Cerebellar cortex (tissue), 1 donor: ENCODE measurements around the gene VPS35.

Source experiments
- DNase-seq: peaks from one replicate; pipeline ENCODE4 v3.0.0-alpha.2; 2015; ENCODE audit warnings: low spot score

VPS35 gene

DNA sequence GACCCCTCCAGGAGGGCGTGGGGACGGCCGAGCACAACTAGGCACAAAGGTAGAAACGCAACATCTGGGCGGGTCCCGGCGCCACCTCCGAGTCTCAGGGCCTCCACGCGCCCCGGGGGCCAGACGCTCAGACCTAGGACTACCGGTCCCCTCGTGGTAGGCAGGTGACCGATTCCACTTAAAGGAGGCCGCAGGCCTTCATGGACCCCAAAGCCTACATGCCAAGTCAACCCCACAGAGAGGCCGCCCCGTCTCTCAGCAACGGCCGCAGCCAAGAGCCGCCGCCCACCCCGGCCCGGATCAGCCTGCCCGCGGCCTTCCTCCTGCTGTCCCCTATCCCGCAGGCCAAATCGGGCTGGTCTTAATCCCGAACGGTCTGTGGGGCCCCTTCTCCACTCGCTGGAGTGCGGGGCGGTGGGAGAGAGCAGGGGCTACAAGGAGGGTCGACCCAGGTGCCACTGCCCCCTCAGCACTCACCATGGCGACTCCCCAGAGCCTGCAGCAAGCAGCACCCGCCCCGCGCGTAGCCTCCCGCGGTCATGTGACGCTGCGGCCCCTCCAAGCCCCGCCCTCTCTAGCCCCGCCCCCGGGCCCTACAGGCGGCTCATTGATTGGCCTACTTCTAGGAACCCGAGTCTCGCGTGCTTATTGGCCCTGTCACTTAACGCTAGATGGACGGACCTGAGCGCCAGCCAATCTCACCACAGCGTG lies at the start of gene VPS35:
TSS of gene VPS35 (minus strand) at position 525 of the 711 bp plus-strand sequence. CDS start at position 480, 45 bp downstream.
- DNase-seq, result peak; percentile 99

DNA sequence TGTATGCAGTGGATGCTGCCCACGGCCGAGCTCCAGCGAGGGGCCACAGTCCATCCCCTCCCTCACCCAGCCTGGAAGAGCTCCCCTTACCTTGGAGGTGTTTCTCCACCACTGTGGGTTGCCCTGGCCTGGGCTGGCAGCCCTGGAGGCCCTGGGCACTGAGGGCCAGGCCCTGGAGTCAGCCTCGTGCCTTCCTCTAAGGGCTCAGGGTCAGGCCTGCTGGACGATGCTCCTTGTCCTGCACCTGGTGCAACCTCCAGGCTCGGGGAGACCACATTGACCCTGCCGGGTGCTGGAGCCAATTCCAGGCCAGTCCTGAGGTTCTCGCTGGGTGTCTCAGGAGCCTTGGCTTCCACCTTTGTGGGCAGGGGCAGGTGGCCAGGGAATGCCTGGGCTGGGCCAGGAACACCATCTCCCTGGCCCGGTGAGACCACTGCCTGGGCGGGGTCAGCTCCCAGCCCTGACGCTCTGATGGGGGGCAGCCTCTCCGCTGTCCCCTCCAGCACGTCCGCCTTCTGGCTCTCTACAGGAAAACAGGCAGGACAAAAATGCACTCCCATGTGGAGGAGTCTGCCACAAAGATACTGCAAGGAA lies 48.7 kb upstream of the VPS35 start:
- no peak for DNase-seq

DNA sequence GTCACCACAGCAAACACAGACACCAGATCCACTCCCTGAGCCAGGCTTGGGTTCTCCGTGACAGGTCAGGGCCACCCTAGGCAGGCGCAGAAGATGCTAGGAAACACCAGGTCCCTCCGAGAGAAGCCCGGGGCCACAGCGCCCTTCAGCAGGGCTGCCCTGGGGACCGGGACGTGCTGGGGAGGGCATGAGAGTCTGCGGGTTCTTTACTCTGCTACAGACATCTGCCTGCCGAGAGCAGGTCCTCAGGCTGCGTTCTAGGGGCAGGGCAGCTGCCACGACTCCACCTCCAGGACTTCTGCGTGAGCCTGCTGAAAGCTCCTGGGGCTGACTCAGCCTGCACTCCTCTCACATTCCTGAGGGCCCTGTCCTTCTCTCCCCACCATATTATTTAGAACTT lies 47.7 kb upstream of the VPS35 start:
- DNase-seq, result no peak

DNA sequence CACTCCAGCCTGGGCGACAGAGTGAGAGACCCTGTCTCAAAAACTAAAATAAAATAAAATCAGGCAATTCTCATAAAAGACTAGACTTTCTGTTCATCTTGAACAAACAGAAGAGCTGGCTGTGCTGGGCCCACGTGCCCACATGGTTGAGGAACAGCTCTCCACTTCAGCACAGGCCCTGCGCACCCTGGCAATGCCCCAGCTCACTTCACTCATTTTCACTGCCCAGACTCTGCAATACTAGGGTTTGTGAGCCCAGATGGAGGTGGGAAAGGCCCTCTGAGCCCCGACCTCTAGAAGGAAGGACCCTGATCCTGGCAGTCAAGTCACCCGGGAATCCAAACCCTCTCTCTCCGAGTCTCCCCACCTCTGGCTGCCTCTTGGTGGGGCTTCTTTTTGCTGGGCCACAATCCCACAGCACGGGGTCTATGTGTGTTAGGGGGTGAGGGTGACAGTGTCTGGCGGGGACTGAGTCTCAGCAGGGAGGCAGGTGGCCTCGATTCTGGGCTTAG lies 44.4 kb upstream of the VPS35 start:
- DNase-seq, result no peak

DNA sequence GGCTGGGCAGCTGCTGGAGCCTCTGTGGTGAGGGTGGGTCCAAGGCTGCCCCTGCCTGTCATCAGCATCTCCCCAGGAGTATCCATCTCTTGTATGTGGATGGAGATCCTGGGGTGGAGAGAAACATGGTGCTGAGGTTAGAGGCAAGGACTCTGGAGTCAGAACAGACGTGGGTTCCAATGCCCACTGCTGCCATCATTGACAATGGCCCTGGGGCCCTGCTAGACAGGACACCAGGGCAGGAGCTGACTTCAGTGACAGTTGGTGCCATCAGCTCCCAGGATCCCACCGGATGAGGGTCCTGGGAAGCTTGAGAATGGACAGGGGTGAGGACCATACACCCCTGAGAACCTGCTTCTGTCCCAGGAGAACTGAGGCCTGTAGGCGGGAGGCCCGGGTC lies 43.6 kb upstream of the VPS35 start:
- DNase-seq, result no peak

DNA sequence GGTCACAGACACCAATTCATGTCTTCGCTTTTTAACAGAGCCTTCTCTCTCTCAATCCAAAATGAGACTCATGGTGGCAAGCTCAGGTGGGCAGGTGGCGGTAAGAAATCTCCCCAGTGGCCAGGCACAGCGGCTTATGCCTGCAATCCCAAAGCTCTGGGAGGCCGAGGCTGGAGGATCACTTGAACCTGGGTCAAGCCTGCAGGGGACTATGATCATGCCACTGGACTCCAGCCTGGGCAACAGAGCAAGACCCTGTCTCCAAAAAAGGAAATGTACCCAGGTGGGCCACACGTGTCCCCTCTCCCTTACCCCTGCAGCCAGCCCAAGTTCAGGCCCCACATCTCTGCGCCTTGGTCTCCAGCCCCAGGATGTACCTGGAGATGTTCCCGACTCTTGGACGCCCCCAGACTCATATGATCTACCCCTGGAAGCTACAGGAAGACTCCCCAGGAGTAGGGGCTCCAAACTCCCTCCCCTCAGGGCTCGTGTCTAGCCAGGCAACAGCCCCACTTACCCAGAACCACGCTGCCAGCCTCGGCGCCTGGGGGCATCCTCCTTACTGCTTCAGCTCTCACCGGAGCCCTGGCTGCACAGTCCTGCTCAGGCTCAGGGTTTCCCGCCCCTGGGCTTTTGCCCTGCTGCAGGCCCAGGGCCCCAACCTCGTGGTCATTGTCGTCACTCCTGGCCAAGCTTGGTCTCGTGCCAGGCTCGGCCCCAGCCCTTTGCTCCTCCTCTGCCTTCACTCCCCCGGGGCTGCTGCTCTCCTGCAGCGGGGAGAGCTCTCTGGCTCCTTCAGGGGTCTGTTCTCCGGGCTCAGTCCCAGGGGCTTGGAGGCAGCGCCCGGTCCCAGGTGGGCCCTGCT lies 42.9 kb upstream of the VPS35 start:
- no peak for DNase-seq

DNA sequence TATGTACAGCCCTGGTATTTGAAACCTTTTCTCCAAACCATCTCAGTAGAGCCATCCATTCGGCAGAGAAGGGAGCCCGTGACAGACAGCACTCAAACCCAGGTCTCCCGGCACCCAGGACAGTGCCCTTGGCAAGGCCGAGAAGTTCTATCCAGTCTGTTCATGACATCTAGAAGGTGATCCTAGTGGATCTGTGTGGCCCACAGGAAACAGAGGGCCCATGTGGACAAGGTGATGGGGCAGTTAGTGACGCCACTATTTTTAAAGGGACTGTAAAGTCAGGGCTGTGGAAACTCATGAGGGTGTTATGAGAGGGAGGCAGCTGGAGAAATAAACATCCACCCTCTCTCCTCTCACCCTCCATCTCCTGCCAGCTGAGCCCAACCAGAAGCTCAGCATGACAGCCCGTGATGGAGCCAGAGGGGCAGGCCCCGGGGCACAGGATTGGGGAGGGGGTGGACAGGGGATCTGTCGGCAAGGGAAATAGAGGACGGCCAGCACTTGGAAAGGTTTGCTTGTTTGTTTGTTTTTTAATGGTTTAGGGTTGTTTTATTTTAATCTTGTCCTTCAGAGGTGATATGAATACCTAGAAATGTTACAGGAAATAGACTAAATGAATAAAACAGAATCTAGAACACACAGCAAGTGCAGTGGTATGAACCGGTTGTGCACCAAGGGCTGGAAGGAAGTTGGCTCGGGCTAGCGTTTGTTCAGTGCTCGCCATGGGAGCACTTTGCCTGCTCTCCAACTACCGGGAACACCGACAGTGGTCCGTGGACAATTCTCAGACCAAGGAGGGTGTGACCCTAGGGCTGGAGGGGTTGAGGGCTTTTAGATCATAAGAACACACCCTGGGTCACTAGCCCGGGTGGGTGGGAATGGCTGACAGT lies 42.1 kb upstream of the VPS35 start:
- DNase-seq, result no peak

DNA sequence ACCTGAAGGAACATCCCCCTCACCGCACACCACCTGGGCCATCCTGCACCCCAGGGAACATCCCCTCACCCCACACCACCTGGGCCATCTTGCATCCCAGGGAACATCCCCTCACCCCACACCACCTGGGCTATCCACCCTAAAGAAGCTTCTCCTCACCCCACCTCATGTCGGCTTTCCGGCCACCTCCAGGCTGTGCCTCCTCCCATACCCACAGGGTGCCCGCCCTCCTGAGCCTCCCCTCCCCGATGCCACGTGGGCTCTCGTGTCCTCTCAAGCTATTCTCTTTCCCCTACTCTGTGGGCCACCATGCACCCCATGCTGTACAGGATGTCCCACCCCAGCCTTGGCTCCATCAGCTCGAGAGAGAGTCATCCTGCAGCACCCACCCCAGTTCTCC lies 41.1 kb upstream of the VPS35 start:
- DNase-seq, result no peak

DNA sequence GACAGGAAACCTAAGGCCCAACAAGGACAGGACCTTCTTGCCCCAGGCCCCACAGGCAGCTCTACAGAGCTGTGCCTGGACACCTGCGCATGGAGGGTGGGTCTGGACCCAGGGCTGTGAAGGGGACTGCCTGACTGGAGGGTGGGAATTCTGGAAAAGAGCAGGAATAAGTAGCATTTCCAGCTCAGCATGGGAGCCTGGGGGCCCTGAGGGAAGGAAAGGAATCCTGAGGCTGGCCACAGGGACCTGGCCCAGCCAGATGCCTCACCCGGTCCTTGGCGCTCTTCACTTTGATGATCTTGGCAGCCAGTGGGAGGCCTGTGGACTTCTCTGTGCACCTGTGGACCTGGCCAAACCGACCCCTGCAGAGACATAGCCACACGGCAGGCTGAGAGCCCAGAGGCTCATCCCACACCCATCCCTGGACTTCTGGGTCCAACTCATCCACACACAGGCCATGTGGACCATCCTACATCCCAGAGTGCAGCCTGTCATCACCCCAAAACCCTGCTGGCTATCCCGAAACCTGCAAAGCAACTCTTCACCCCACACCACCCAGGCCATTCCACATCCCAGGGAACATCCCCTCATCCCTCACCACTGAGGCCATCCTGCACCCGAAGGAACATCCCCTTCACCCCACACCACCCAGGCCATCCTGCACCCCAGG lies 40.5 kb upstream of the VPS35 start:
- DNase-seq, result no peak

DNA sequence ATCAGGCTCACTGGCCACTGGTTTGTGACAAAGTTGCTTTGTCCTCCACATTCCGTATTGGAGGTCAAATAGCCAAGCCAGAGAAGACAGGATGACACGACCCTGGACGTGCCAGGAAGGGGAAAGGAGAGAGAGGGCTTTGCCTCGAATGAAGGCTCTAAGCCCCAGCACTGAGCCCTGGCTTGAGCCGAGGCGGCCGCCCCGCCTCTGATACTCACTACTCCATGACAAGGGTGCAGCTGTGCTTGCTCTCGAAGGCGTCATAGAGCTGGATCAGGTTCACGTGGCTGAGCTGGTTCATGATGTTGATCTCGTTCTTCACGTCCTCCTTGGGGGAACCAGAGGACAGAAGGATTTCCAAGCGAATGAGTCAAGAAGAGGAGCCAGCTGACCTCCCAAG lies 39.8 kb upstream of the VPS35 start:
- no peak for DNase-seq

DNA sequence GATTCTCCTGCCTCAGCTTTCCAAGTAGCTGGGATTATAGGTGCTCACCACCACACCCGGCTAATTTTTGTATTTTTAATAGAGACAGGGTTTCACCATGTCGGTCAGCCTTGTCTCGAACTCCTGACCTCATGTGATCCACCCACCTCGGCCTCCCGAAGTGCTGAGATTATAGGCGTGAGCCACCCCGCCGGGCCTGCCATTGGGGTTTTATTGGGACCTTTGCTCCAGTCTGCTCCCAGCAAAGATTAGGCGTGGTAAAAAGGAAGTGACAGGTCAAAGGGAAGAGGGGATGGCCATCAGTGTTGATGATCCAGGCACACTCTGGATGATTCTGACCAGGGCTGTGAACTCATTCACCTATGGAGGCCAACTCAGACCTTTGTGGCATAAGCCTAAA lies 38.7 kb upstream of the VPS35 start:
- DNase-seq, result no peak

DNA sequence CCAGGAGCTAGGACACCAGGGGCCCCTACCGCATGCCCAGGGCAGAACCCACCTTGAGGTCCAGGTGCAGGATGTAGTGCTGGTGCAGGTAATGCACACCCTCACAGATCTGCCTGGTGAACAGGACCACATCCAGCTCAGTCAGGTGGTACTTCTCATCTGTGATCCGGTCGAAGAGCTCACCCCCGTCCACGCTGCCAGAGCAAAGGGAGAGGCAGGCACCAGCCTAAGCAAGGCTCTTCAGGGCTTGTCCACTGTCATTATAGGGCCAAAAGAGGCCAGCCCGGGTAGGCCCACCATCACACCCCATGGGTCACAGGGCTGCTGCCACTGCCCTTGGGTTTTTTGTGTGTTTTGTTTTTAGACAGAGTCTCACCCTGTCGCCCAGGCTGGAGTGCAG lies 38.2 kb upstream of the VPS35 start:
- no peak for DNase-seq

DNA sequence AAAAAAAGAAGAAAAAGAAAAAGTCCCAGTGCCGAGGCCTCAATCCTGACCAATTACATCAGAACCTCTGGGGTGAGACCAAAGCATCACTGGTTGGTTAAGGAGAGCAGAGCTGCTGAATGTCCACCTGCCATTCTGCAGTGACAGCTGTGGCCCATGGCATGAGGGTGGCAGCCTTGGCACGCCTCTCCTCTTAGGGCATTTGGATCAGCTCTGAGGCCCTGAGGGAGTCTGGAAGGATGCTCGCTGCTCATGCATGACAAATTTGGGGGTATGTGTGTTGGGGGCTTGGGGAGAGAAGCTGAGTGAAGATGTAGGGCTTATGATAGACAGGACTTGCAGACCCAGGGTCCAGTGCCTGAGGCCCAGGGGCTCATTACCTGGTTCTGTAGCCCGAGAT lies 32.9 kb upstream of the VPS35 start:
- DNase-seq, result no peak

DNA sequence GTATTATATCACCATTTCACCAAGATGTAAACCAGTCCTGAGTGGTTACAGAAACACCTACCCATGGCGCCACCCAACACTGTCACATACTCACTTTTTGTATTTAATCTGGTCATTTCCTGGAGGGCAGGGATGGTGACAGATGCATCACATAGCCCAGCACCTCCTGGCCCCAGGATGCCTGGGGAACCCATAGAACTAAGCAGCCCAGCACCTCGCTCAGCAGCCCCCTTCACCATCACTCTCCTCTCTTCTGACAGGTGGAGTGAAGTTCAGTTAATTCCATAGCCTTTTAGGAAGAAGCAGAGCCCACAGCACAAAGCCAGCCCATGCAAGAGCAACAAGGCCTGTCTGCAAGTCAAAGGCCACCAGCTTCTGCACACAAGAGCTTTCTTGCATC lies 31.6 kb upstream of the VPS35 start:
- no peak for DNase-seq

DNA sequence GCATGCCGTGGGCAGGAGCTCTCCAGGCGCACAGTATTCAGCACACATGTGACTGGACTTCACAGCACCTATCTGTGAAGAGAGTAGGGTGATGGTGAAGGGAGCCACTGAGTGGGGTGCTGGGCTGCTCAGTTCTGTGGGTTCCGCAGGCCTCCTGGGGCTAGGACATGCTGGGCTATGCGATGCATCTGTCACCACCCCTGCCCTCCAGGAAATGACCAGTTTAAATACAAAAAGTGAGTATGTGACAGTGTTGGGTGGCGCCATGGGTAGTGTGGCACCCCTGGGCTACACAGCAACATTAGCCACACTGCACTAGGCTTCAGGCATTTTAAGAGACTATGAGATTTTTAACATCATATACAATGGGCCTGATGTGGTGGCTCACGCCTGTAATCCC lies 30.6 kb upstream of the VPS35 start:
- no peak for DNase-seq

DNA sequence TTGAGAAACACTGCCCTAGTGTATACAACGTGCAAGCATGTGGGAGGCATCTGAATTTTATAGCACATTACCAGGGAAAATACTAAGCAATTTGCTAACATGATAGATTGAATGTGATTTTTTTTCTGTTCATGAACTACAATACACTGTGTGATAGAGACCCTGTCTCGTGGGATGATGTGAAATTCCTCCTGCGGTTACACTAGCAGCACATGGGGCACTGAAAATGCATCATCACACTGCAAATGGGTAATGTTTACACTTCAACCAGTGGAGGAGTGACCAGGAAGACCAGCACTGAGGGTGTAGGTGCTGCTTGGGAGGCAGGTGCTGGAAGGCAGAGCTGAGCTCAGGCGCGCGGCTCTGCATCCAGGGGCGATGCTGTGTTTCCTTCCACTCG lies 29.2 kb upstream of the VPS35 start:
- no peak for DNase-seq

DNA sequence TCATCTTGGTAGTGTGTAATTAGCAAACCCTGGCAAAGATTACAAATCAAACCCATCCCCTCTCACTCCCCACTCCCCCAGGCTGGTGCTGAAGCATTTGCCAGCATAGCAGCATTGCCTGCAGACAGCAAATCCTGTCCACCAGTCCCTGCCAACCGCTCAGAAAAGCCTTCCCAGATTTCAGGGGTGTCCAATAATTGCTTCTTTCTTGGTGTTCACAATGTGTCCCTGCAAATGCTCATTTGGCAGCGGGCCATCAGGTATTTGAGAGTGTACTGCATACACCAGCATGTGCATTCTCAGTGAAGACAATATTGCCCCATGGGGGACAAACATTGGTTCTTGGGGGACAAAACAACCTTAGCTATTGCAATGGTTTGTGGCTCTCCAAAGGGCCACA lies 28.7 kb upstream of the VPS35 start:
- peak; percentile 85 for DNase-seq

DNA sequence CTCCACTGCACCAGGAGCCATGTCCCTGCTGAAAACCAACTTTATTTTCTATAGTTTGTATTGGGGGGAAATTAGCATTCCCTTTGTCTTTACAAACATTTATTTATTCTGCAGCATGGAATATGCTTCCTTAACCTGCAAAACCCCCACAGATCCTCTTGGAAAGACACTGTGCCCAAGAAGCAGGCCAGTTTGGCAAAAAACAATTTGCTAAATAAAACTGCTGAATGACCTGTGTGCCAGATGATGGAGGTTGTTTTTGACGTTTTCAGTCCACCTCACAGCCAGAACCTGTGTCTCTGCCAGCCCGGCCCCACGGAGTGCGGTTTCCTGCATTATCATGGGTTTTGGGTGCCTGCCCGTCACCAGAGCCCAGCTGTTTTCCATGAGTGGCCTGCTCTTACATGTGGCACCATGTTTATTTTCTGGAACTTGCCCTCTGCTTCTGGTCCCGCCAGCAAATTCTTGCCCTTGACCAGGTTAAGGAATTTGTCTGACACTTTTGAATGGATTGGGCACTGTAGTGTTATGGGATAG lies 26.9 kb upstream of the VPS35 start:
- DNase-seq, result peak; percentile 71

DNA sequence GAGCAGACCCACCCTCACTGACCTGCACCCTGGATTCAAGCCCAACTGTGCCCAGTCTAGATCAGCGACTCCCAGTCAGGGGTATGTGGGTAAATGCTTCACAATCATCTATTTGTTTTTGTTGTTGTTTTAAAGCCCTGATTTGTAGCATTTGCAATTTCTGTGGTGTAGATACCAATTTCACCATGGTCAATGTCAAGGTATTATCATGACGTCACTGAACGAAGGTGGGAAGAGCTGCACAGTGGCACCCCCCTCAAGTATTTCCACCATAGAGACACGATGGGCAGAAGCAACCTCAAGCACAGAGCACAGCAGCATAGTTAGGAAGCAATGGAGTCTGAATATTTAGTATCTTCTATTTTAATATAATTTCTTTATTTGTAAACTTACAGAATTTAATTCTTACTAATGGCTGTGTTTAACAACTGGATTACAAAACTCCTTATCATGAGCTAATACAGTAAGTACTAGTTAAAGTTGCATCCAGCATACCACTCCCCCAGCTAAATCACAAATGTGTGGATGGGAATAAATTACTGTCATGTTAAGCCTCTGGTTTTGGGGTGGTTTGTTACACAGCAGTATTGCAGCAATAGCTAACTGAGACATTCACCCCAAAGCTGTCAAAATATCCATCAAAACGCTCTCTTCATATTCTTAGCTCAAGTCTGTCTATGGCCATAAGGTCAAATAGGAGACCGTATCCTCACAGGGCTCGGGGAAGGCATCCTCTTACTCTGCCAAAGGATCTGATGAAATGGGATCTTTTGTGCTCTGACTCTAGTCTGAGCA lies 26.0 kb upstream of the VPS35 start:
- DNase-seq, result no peak

DNA sequence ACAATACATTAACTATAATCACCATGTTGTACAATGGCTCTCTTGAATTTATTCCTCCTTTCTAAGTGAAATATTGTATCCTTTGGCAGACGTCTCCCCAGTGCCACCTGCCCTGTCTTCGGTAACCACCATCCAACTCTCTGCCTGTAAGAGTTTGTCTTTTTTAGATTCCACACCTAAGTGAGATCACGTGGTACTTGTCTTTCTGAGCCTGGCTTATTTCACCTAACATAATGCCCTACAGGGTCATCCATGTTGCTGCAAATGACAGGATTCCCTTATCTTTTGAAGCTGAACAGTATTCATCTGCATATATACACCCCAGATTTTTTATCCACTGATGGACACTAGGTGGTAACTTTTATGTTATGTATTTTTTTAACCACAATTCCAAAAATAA lies 24.7 kb upstream of the VPS35 start:
- no peak for DNase-seq
